DND-41 (cell line): ENCODE data around the gene EVI5L.

Experiments used
- EZH2 ChIP-seq: IDR thresholded peaks from 3 replicates; pipeline ENCODE4 v1.6.1; 2012; ENCODE audit warnings: borderline replicate concordance, low read depth, mild to moderate bottlenecking, moderate library complexity, low read length, inconsistent platforms; ENCODE audit not compliant: severe bottlenecking
- TF ChIP-seq, protein P1 (sequence below): IDR thresholded peaks from 2 replicates; pipeline ENCODE4 v1.5.1; 2012; ENCODE audit warnings: borderline replicate concordance, low read length, moderate library complexity, mild to moderate bottlenecking; ENCODE audit not compliant: poor library complexity, severe bottlenecking; ENCODE audit errors: extremely low read depth

- TF ChIP-seq, protein P1, sequence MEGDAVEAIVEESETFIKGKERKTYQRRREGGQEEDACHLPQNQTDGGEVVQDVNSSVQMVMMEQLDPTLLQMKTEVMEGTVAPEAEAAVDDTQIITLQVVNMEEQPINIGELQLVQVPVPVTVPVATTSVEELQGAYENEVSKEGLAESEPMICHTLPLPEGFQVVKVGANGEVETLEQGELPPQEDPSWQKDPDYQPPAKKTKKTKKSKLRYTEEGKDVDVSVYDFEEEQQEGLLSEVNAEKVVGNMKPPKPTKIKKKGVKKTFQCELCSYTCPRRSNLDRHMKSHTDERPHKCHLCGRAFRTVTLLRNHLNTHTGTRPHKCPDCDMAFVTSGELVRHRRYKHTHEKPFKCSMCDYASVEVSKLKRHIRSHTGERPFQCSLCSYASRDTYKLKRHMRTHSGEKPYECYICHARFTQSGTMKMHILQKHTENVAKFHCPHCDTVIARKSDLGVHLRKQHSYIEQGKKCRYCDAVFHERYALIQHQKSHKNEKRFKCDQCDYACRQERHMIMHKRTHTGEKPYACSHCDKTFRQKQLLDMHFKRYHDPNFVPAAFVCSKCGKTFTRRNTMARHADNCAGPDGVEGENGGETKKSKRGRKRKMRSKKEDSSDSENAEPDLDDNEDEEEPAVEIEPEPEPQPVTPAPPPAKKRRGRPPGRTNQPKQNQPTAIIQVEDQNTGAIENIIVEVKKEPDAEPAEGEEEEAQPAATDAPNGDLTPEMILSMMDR, result no peak
- no peak for TF ChIP-seq EZH2
Observed at GRCh38 chr19:7781157-7781556, 48.9 kb upstream of the EVI5L start.
